ENCODE results near the gene JMJD7.
A peak's percentile ranks its signal among the peaks of the same experiment; 100 is the strongest.

Gene JMJD7

GRCh38 chr15:41866263-41866703, 38.4 kb downstream of the JMJD7 start:
- no peak for DNase-seq (ENCODE audit: low spot score)

- DNase-seq (ENCODE audit: low spot score) = no peak
Observed at GRCh38 chr15:41866872-41867579, 39.1 kb downstream of the JMJD7 start.

- DNase-seq (ENCODE audit: low spot score) = no peak
Observed at GRCh38 chr15:41868321-41868720, 40.4 kb downstream of the JMJD7 start.

- no peak for DNase-seq (ENCODE audit: low spot score)
Observed at GRCh38 chr15:41869770-41870688, 42.1 kb downstream of the JMJD7 start.

- peak; percentile 60 for DNase-seq (ENCODE audit: low spot score)
Observed at GRCh38 chr15:41870689-41871081, 42.8 kb downstream of the JMJD7 start.

GRCh38 chr15:41871175-41871905, 43.4 kb downstream of the JMJD7 start:
- DNase-seq (ENCODE audit: low spot score) = no peak

GRCh38 chr15:41872166-41872747, 44.4 kb downstream of the JMJD7 start:
- DNase-seq (ENCODE audit: low spot score) = no peak

- DNase-seq (ENCODE audit: low spot score) = no peak
Observed at GRCh38 chr15:41873711-41874110, 45.8 kb downstream of the JMJD7 start.

GRCh38 chr15:41874736-41875135, 46.8 kb downstream of the JMJD7 start:
- no peak for DNase-seq (ENCODE audit: low spot score)

- DNase-seq (ENCODE audit: low spot score) = no peak
Observed at GRCh38 chr15:41876007-41876406, 48.1 kb downstream of the JMJD7 start.

- no peak for DNase-seq (ENCODE audit: low spot score)
Observed at GRCh38 chr15:41876689-41877088, 48.8 kb downstream of the JMJD7 start.

- DNase-seq (ENCODE audit: low spot score) = no peak
Observed at GRCh38 chr15:41877631-41878354, 49.9 kb downstream of the JMJD7 start.

GRCh38 chr15:41878355-41878699, 50.4 kb downstream of the JMJD7 start:
- DNase-seq (ENCODE audit: low spot score) = no peak

- DNase-seq (ENCODE audit: low spot score) = no peak
Observed at GRCh38 chr15:41879321-41879845, 51.5 kb downstream of the JMJD7 start.

GRCh38 chr15:41880156-41880877, 52.4 kb downstream of the JMJD7 start:
- DNase-seq (ENCODE audit: low spot score) = no peak

GRCh38 chr15:41881086-41881485, 53.2 kb downstream of the JMJD7 start:
- DNase-seq (ENCODE audit: low spot score) = no peak

- no peak for DNase-seq (ENCODE audit: low spot score)
Observed at GRCh38 chr15:41881550-41881919, 53.6 kb downstream of the JMJD7 start.

GRCh38 chr15:41881920-41882688, 54.2 kb downstream of the JMJD7 start:
- DNase-seq (ENCODE audit: low spot score) = no peak

GRCh38 chr15:41882689-41883483, 55.0 kb downstream of the JMJD7 start:
- no peak for DNase-seq (ENCODE audit: low spot score)
